Smooth muscle cell (in vitro differentiated cells): ENCODE measurements around the gene KLHL2. TPM values are rescaled to one million over a fixed set of nuclear protein-coding genes. Genes with fewer than 3 reads are reported as not detected.

ENCODE experiments used
- DNase-seq: peaks from one replicate; lab custom pipeline; 2025; ENCODE audit not compliant: unreplicated experiment; lab: John Stamatoyannopoulos, UW
- H2AFZ ChIP-seq: fragments of 200-600 bp; sonication (generic); 2 replicates; pipeline ENCODE4 v1.6.0; 2016; ENCODE audit warnings: antibody characterized with exemption, low read depth, mild to moderate bottlenecking
- H3F3A ChIP-seq: fragments of 200-600 bp; sonication (generic); 2 replicates; pipeline ENCODE4 v1.6.0; 2017; ENCODE audit warnings: antibody characterized with exemption, low read depth
- H3K27ac ChIP-seq: fragments of 200-600 bp; sonication (generic); 2 replicates; pipeline ENCODE4 v1.5.1; 2016; ENCODE audit warnings: low read depth, mild to moderate bottlenecking
- H3K27me3 ChIP-seq: fragments of 200-600 bp; sonication (generic); 2 replicates; pipeline ENCODE4 v1.6.1; 2016; ENCODE audit warnings: low read depth, mild to moderate bottlenecking
- H3K36me3 ChIP-seq: fragments of 200-600 bp; sonication (generic); 2 replicates; pipeline ENCODE4 v1.5.1; 2016; ENCODE audit warnings: low read depth
- H3K4me1 ChIP-seq: fragments of 200-600 bp; sonication (generic); 2 replicates; pipeline ENCODE4 v1.5.1; 2016; ENCODE audit warnings: low read depth
- H3K4me2 ChIP-seq: fragments of 200-600 bp; sonication (generic); 2 replicates; pipeline ENCODE4 v1.6.0; 2016; ENCODE audit warnings: mild to moderate bottlenecking
- H3K4me3 ChIP-seq: fragments of 200-600 bp; sonication (generic); 2 replicates; pipeline ENCODE4 v1.5.1; 2016; ENCODE audit warnings: mild to moderate bottlenecking
- H3K79me2 ChIP-seq: fragments of 200-600 bp; sonication (generic); 2 replicates; pipeline ENCODE4 v1.6.0; 2016; ENCODE audit warnings: low read depth, mild to moderate bottlenecking
- H3K9ac ChIP-seq: fragments of 200-600 bp; sonication (generic); 2 replicates; pipeline ENCODE4 v1.6.0; 2016; ENCODE audit warnings: low read depth
- H3K9me3 ChIP-seq: fragments of 200-600 bp; sonication (generic); replicated peaks from 2 replicates; pipeline ENCODE4 v1.5.1; 2016; ENCODE audit warnings: low read depth
- H4K20me1 ChIP-seq: fragments of 200-600 bp; sonication (generic); 2 replicates; pipeline ENCODE4 v1.6.0; 2016; ENCODE audit warnings: low read depth
- WGBS: methylation state at CpG from one replicate; pipeline ENCODE4 v1.1.7; 2016; ENCODE audit warnings: low lambda C conversion rate; 5-methylcytosine and 5-hydroxymethylcytosine counted together
- polyA plus RNA-seq: library from polyadenylated mRNA; unstranded; fragments of >200 nt; fragmentation: Nextera tagmentation; extraction: Ambion mirVana; gene quantifications from 2 replicates; pipeline ENCODE4 v1.2.1, GENCODE V29; 2016
- total RNA-seq: library from RNA; depleted of rRNA; stranded (reverse); fragments of >200 nt; gene quantifications from 2 replicates; pipeline ENCODE4 v1.2.3, GENCODE V29; 2014
- TF ChIP-seq, protein P1 (sequence below): fragments of 200-600 bp; sonication (generic); IDR thresholded peaks from 2 replicates; pipeline ENCODE4 v1.5.1; 2017; ENCODE audit warnings: borderline replicate concordance, mild to moderate bottlenecking, antibody characterized with exemption; ENCODE audit not compliant: insufficient read depth, poor library complexity, severe bottlenecking

Gene KLHL2
- total and polyA plus RNA-seq, 2 experiments from 2014 or later, result 2.6 to 18.6 TPM

DNA sequence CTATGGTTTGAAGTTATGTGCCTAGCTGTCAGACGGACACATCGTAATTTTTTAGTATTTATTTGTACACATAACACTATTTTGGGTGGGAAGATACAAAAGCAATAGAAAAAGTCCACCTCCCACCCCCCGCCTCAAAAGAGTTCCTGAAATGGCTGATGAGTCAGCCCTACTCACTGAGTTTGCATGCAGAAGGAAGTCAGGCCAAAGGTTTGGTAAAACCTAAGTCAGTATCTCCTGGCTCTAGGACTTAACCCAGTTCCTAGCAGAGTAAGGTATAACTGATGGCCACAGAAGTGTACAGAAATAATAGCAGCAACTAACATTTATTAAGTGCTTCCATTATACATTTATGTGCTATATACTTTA is 2.9 kb upstream of the KLHL2 start:
- H3F3A ChIP-seq, result no peaks in the 10 kb centered on the region
- H2AFZ ChIP-seq, result no peak overlapping the region
- no peak overlapping the region for H3K4me3 ChIP-seq
- peaks cover 8% of the 10 kb centered on the region for H3K4me1 ChIP-seq
- H3K79me2 ChIP-seq, result no peaks in the 10 kb centered on the region
- H3K4me2 ChIP-seq, result no peak overlapping the region
- H3K36me3 ChIP-seq, result no peaks in the 10 kb centered on the region
- H4K20me1 ChIP-seq, result no peaks in the 10 kb centered on the region
- no peaks in the 10 kb centered on the region for H3K9me3 ChIP-seq
- WGBS, result 69% methylated on average over 3 of the region's 3 CpGs
- no peak overlapping the region for H3K9ac ChIP-seq
- H3K27ac ChIP-seq, result no peak overlapping the region
- no peaks in the 10 kb centered on the region for H3K27me3 ChIP-seq
- TF ChIP-seq, protein P1, sequence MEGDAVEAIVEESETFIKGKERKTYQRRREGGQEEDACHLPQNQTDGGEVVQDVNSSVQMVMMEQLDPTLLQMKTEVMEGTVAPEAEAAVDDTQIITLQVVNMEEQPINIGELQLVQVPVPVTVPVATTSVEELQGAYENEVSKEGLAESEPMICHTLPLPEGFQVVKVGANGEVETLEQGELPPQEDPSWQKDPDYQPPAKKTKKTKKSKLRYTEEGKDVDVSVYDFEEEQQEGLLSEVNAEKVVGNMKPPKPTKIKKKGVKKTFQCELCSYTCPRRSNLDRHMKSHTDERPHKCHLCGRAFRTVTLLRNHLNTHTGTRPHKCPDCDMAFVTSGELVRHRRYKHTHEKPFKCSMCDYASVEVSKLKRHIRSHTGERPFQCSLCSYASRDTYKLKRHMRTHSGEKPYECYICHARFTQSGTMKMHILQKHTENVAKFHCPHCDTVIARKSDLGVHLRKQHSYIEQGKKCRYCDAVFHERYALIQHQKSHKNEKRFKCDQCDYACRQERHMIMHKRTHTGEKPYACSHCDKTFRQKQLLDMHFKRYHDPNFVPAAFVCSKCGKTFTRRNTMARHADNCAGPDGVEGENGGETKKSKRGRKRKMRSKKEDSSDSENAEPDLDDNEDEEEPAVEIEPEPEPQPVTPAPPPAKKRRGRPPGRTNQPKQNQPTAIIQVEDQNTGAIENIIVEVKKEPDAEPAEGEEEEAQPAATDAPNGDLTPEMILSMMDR, result no peak
- DNase-seq, result no peak

DNA sequence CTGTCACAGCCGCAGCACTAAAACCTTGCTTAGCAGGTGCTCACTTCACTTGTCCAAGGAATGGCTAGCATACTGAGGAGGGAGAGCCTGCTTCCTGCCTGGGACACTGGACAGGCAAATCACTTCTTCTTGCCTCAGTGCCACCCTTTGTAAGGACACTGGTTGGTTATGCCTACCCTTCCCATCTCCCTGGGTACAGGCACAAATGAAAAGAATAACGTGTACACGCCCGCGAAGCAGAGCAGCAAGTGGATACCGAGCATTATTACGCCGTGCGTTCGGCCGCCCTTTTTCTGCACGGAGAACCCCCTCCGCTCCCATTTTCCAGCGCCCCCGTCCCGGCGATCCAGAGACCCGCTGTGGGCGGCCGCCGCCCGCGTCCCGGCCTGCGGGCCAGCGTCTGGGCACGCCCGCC is 338 bp upstream of the KLHL2 start:
- Histone ChIP-seq H3K4me2 (peak overlapping the region; percentile 96), H3K4me1 (peaks cover 8% of the 10 kb centered on the region), H3K4me3 (peak overlapping the region; percentile 65), H3K9ac (no peak overlapping the region), H3K9me3 (no peaks in the 10 kb centered on the region), H3K27ac (no peak overlapping the region), H3K79me2 (peaks cover 10% of the 10 kb centered on the region), H2AFZ (peak overlapping the region; percentile 97), H3K27me3 (no peaks in the 10 kb centered on the region), H3F3A (no peaks in the 10 kb centered on the region), H4K20me1 (no peaks in the 10 kb centered on the region), H3K36me3 (no peaks in the 10 kb centered on the region)
- TF ChIP-seq, protein P1, result no peak
- WGBS, result 3% methylated on average over 19 of the region's 28 CpGs
- DNase-seq, result peak; percentile 29

DNA sequence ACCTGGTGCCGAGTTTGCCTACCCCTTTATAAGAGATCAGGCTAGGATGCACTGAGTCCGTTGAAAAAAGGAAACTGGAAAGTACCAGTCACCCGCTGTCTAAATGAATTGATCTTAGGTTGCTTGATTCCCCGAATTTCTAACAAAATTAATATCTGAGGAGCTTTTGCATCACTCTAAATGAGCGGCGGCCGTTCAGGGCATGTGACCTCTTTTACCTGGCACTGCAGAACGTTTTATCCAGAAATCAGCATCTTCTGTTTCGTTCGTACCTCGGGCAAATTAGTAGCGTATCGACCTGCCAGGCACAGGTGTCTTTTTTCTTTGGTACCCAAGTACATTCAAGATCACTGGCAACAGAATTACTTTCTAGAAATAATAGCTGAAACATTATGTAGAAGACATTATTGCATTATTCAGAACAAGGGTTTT is 876 bp downstream of the KLHL2 start:
- no peak overlapping the region for H3K27ac ChIP-seq
- DNase-seq, result no peak
- H3K79me2 ChIP-seq, result peaks cover 10% of the 10 kb centered on the region
- H3K4me3 ChIP-seq, result peak overlapping the region; percentile 65
- WGBS, result 19% methylated on average over 13 of the region's 13 CpGs
- peaks cover 8% of the 10 kb centered on the region for H3K4me1 ChIP-seq
- H2AFZ ChIP-seq, result peak overlapping the region; percentile 70
- no peaks in the 10 kb centered on the region for H4K20me1 ChIP-seq
- TF ChIP-seq, protein P1, result no peak
- no peaks in the 10 kb centered on the region for H3K36me3 ChIP-seq
- H3F3A ChIP-seq, result no peaks in the 10 kb centered on the region
- peak overlapping the region; percentile 96 for H3K4me2 ChIP-seq
- no peaks in the 10 kb centered on the region for H3K9me3 ChIP-seq
- H3K27me3 ChIP-seq, result no peaks in the 10 kb centered on the region
- no peak overlapping the region for H3K9ac ChIP-seq

DNA sequence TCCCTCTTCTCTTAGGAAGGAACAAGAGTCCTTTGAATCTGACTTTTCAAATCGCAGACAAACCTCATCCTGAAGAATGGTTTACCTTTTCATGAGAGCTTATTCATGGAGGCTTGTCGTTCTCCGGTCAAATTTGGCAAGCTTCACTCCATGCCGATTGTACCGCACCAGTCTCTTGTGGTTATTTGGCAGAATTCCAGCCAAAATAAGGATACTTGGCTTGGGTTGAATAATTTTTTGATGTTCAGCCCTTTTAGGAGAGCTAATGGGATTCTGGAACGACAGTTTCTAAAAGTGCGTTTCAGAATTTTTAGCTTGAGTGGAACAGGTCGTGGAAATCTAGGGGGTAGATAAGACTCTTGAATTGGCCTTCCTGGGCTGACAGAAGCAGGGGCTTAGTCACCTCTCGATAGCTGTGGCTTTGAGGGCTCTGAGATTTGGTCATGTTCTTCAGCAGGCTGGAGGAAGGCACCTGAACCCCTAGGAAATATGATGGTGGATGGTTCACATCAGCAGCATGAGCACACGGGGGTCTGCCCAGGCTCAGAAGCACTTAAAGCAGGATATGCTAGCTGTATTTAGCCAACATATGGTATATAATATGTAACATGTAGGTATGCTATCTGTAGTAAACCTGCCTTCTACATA is 1.5 kb downstream of the KLHL2 start:
- no peak overlapping the region for H3K4me2 ChIP-seq
- no peak overlapping the region for H3K27ac ChIP-seq
- whole genome bisulfite sequencing, result 81% methylated on average over 10 of the region's 10 CpGs
- H2AFZ ChIP-seq, result no peak overlapping the region
- no peaks in the 10 kb centered on the region for H3K9me3 ChIP-seq
- no peaks in the 10 kb centered on the region for H3K36me3 ChIP-seq
- TF ChIP-seq, protein P1, result no peak
- H3K27me3 ChIP-seq, result no peaks in the 10 kb centered on the region
- H3K79me2 ChIP-seq, result peaks cover 10% of the 10 kb centered on the region
- H3K9ac ChIP-seq, result no peak overlapping the region
- H3F3A ChIP-seq, result no peaks in the 10 kb centered on the region
- H3K4me3 ChIP-seq, result no peak overlapping the region
- peaks cover 8% of the 10 kb centered on the region for H3K4me1 ChIP-seq
- no peak for DNase-seq
- H4K20me1 ChIP-seq, result no peaks in the 10 kb centered on the region
